Measurements from ENCODE around the gene ERMARD. TPM values are rescaled to one million over a fixed set of nuclear protein-coding genes. Genes with fewer than 3 reads are reported as not detected.

ERMARD gene
- total RNA-seq, 1 experiment from 2014 or later = 17.7 TPM

DNA sequence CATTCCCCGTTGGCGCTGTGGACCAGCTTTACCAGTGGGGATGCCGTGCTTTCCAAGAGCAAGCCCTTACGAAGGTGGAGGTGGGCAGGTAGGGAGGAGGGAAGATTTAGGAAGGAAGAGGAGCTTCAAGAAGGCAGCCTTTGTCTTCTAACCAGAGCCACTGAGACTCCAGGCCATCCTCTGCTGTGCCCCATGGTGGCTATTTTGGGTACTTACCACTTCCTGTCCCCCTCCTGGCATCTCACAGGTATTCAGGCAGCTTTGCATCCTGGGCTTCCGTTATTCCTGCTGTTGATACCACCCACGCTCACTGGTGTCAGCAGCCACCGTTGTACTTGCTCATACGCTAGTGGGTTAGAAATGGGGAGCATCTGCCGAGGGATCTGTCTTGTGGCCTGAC lies 22.9 kb downstream of the ERMARD start (continued):
- no peak for TF ChIP-seq FOXJ3 (CRISPR knock-in tag; IDR thresholded peaks at IDR 0.05; ENCODE audit: borderline replicate concordance)
- no peak for TF ChIP-seq ZNF423 (CRISPR knock-in tag; IDR thresholded peaks at IDR 0.05)

DNA sequence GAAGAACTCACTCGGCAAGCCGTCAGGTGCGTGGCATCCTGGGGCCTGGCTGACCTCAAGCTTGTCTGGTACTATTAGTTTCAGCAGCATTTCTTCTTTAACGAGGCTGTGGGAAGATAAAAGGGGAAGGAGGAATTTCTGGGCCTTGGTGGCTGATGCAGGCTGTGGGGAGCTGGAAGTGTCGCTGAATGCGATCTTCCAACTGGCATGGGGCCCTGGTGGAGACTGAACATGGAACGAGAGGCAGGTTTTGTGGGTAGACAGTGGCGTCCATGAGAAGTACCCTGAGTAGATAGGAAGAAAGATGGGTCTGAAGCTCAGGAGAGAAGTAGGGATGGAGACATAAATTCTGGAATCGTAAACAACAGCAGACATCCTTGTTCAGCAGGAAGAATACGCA lies 23.9 kb downstream of the ERMARD start:
- DNase-seq (ENCODE audit: low spot score) (no peak), ATAC-seq (no peak)
- Mint-ChIP-seq H3K4me1 (no peaks in the 10 kb centered on the region), H3K36me3 (peaks cover 5% of the 10 kb centered on the region), H3K4me3 (no peak overlapping the region), H3K27ac (no peak overlapping the region), H3K9me3 (no peaks in the 10 kb centered on the region), H3K27me3 (ENCODE audit: low read depth) (no peaks in the 10 kb centered on the region)
- TF ChIP-seq RELA (CRISPR knock-in tag; IDR thresholded peaks at IDR 0.05; ENCODE audit: borderline replicate concordance) (no peak), TEAD1 (CRISPR knock-in tag; IDR thresholded peaks at IDR 0.05) (no peak)
- ChIA-PET POLR2A (no interaction called here), CTCF (interaction anchor here (3.1 kb wide), 1 partner anchor 15 kb away, joined by 8 read pairs; no protein-coding TSS in a partner anchor)

DNA sequence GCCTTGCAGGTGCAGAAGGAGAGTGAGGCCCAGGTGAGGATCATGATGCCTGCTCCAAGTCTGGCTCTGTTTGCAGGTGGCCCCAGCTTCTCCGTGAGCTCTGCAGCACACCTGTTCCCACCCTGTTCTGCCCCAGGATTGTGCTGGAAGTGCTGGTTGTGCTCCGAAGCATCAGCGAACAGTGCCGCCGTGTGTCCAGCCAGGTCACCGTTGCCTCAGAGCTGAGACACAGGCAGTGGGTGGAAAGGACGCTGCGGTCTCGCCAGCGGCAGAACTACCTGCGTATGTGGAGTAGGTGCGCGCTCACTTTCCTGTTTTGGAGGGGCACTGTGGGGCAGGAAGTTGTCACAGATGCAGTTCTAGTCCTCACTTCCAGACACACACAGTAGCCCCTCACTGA lies 25.0 kb downstream of the ERMARD start:
- Mint-ChIP-seq H3K36me3 (peaks cover 15% of the 10 kb centered on the region), H3K4me3 (no peak overlapping the region), H3K27ac (no peak overlapping the region), H3K27me3 (ENCODE audit: low read depth) (no peaks in the 10 kb centered on the region), H3K9me3 (peaks cover 4% of the 10 kb centered on the region), H3K4me1 (no peaks in the 10 kb centered on the region)
- ChIA-PET CTCF (interaction anchor here (0.5 to 1.1 kb wide), 2 partner anchors 13 to 185 kb away, joined by 3 to 5 read pairs; no protein-coding TSS in a partner anchor), POLR2A (no interaction called here)
- TF ChIP-seq, protein P1, sequence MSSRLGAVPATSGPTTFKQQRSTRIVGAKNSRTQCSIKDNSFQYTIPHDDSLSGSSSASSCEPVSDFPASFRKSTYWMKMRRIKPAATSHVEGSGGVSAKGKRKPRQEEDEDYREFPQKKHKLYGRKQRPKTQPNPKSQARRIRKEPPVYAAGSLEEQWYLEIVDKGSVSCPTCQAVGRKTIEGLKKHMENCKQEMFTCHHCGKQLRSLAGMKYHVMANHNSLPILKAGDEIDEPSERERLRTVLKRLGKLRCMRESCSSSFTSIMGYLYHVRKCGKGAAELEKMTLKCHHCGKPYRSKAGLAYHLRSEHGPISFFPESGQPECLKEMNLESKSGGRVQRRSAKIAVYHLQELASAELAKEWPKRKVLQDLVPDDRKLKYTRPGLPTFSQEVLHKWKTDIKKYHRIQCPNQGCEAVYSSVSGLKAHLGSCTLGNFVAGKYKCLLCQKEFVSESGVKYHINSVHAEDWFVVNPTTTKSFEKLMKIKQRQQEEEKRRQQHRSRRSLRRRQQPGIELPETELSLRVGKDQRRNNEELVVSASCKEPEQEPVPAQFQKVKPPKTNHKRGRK (CRISPR knock-in tag; IDR thresholded peaks at IDR 0.05; ENCODE audit: borderline replicate concordance) = no peak
- TF ChIP-seq ESRRA (CRISPR knock-in tag; IDR thresholded peaks at IDR 0.05; ENCODE audit: borderline replicate concordance) (no peak), FOXP1 (CRISPR knock-in tag; IDR thresholded peaks at IDR 0.05; ENCODE audit: borderline replicate concordance) (no peak), ZNF317 (CRISPR knock-in tag; IDR thresholded peaks at IDR 0.05; ENCODE audit: borderline replicate concordance, low read depth) (no peak), EMX1 (CRISPR knock-in tag; IDR thresholded peaks at IDR 0.05) (no peak), CBFB (CRISPR knock-in tag; IDR thresholded peaks at IDR 0.05; ENCODE audit: low read depth) (no peak), SP1 (CRISPR knock-in tag; conservative IDR thresholded peaks at IDR 0.05) (no peak), MXD4 (CRISPR knock-in tag; IDR thresholded peaks at IDR 0.05; ENCODE audit: borderline replicate concordance) (no peak), CREM (CRISPR knock-in tag; IDR thresholded peaks at IDR 0.05) (no peak)
- TF ChIP-seq, protein P2, sequence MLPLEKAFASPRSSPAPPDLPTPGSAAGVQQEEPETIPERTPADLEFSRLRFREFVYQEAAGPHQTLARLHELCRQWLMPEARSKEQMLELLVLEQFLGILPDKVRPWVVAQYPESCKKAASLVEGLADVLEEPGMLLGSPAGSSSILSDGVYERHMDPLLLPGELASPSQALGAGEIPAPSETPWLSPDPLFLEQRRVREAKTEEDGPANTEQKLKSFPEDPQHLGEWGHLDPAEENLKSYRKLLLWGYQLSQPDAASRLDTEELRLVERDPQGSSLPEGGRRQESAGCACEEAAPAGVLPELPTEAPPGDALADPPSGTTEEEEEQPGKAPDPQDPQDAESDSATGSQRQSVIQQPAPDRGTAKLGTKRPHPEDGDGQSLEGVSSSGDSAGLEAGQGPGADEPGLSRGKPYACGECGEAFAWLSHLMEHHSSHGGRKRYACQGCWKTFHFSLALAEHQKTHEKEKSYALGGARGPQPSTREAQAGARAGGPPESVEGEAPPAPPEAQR (CRISPR knock-in tag; IDR thresholded peaks at IDR 0.05) = no peak
- TF ChIP-seq, protein P3, sequence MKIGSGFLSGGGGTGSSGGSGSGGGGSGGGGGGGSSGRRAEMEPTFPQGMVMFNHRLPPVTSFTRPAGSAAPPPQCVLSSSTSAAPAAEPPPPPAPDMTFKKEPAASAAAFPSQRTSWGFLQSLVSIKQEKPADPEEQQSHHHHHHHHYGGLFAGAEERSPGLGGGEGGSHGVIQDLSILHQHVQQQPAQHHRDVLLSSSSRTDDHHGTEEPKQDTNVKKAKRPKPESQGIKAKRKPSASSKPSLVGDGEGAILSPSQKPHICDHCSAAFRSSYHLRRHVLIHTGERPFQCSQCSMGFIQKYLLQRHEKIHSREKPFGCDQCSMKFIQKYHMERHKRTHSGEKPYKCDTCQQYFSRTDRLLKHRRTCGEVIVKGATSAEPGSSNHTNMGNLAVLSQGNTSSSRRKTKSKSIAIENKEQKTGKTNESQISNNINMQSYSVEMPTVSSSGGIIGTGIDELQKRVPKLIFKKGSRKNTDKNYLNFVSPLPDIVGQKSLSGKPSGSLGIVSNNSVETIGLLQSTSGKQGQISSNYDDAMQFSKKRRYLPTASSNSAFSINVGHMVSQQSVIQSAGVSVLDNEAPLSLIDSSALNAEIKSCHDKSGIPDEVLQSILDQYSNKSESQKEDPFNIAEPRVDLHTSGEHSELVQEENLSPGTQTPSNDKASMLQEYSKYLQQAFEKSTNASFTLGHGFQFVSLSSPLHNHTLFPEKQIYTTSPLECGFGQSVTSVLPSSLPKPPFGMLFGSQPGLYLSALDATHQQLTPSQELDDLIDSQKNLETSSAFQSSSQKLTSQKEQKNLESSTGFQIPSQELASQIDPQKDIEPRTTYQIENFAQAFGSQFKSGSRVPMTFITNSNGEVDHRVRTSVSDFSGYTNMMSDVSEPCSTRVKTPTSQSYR (CRISPR knock-in tag; IDR thresholded peaks at IDR 0.05) = no peak
- TF ChIP-seq, protein P4, sequence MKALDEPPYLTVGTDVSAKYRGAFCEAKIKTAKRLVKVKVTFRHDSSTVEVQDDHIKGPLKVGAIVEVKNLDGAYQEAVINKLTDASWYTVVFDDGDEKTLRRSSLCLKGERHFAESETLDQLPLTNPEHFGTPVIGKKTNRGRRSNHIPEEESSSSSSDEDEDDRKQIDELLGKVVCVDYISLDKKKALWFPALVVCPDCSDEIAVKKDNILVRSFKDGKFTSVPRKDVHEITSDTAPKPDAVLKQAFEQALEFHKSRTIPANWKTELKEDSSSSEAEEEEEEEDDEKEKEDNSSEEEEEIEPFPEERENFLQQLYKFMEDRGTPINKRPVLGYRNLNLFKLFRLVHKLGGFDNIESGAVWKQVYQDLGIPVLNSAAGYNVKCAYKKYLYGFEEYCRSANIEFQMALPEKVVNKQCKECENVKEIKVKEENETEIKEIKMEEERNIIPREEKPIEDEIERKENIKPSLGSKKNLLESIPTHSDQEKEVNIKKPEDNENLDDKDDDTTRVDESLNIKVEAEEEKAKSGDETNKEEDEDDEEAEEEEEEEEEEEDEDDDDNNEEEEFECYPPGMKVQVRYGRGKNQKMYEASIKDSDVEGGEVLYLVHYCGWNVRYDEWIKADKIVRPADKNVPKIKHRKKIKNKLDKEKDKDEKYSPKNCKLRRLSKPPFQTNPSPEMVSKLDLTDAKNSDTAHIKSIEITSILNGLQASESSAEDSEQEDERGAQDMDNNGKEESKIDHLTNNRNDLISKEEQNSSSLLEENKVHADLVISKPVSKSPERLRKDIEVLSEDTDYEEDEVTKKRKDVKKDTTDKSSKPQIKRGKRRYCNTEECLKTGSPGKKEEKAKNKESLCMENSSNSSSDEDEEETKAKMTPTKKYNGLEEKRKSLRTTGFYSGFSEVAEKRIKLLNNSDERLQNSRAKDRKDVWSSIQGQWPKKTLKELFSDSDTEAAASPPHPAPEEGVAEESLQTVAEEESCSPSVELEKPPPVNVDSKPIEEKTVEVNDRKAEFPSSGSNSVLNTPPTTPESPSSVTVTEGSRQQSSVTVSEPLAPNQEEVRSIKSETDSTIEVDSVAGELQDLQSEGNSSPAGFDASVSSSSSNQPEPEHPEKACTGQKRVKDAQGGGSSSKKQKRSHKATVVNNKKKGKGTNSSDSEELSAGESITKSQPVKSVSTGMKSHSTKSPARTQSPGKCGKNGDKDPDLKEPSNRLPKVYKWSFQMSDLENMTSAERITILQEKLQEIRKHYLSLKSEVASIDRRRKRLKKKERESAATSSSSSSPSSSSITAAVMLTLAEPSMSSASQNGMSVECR (CRISPR knock-in tag; IDR thresholded peaks at IDR 0.05; ENCODE audit: borderline replicate concordance) = no peak
- TF ChIP-seq, protein P5, sequence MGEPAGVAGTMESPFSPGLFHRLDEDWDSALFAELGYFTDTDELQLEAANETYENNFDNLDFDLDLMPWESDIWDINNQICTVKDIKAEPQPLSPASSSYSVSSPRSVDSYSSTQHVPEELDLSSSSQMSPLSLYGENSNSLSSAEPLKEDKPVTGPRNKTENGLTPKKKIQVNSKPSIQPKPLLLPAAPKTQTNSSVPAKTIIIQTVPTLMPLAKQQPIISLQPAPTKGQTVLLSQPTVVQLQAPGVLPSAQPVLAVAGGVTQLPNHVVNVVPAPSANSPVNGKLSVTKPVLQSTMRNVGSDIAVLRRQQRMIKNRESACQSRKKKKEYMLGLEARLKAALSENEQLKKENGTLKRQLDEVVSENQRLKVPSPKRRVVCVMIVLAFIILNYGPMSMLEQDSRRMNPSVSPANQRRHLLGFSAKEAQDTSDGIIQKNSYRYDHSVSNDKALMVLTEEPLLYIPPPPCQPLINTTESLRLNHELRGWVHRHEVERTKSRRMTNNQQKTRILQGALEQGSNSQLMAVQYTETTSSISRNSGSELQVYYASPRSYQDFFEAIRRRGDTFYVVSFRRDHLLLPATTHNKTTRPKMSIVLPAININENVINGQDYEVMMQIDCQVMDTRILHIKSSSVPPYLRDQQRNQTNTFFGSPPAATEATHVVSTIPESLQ (CRISPR knock-in tag; IDR thresholded peaks at IDR 0.05) = no peak
- ATAC-seq (no peak), DNase-seq (ENCODE audit: low spot score) (no peak)

Data from WTC11 (cell line).